ENCODE results near the gene TMEM144. TPM values are rescaled to one million over a fixed set of nuclear protein-coding genes. Genes with fewer than 3 reads are reported as not detected.
A peak's percentile ranks its signal among the peaks of the same experiment; 100 is the strongest.

Gene TMEM144
- total and polyA plus RNA-seq, 4 experiments from 2014 or later, result 0.61 TPM; not detected in 3

GRCh38 chr4:158236304-158237030 is 26.2 kb downstream of the TMEM144 start:
- POLR2A ChIA-PET (ENCODE audit: partially characterized antibody), result no interaction called here
- H3K4me3 Mint-ChIP-seq, result no peak overlapping the region
- intact Hi-C loops (cut with micrococcal nuclease), result no loop called here

GRCh38 chr4:158238575-158238974 is 28.3 kb downstream of the TMEM144 start:
- no peaks in the 10 kb centered on the region for H3K9me3 Mint-ChIP-seq
- H3K36me3 Mint-ChIP-seq, result no peaks in the 10 kb centered on the region
- Histone ChIP-seq H3K4me1 (ENCODE audit: insufficient read depth, low read length) (no peaks in the 10 kb centered on the region), H3K4me3 (ENCODE audit: low read length in 2 of 2) (no peak overlapping the region), H3K27ac (ENCODE audit: low read depth, low read length) (no peak overlapping the region), H3K9me3 (ENCODE audit: control insufficient read depth in 1 of 2, low read length in 2 of 2) (no peaks in the 10 kb centered on the region), H3K27me3 (ENCODE audit: insufficient read depth, low read length) (no peaks in the 10 kb centered on the region), H3K36me3 (ENCODE audit: insufficient read depth, low read length) (no peaks in the 10 kb centered on the region)
- no peak for DNase-seq
- intact Hi-C loops (cut with micrococcal nuclease), result no loop called here
- H3K27me3 Mint-ChIP-seq, result no peaks in the 10 kb centered on the region
- no peak overlapping the region for H3K4me3 Mint-ChIP-seq
- POLR2A ChIA-PET (ENCODE audit: partially characterized antibody), result no interaction called here
- CTCF ChIA-PET (ENCODE audit: partially characterized antibody), result no interaction called here
- no peak overlapping the region for H3K27ac Mint-ChIP-seq
- H3K4me1 Mint-ChIP-seq, result peaks cover 0 to 1% (median 0%) of the 10 kb centered on the region in 4 donors

More at GRCh38 chr4:158236304-158237030, 26.2 kb downstream of the TMEM144 start:
- DNase-seq, result no peak
- Histone ChIP-seq H3K9me3 (ENCODE audit: control insufficient read depth in 1 of 2, low read length in 2 of 2) (no peaks in the 10 kb centered on the region), H3K27ac (ENCODE audit: low read depth, low read length) (no peak overlapping the region), H3K4me3 (ENCODE audit: low read length in 2 of 2) (no peak overlapping the region), H3K4me1 (ENCODE audit: insufficient read depth, low read length) (no peaks in the 10 kb centered on the region), H3K27me3 (ENCODE audit: insufficient read depth, low read length) (no peaks in the 10 kb centered on the region), H3K36me3 (ENCODE audit: insufficient read depth, low read length) (no peaks in the 10 kb centered on the region)
- CTCF ChIA-PET (ENCODE audit: partially characterized antibody), result no interaction called here
- no peak overlapping the region for H3K27ac Mint-ChIP-seq
- no peaks in the 10 kb centered on the region for H3K27me3 Mint-ChIP-seq
- H3K4me1 Mint-ChIP-seq, result peaks cover 0 to 1% (median 0%) of the 10 kb centered on the region in 4 donors
- peaks cover 0 to 2% (median 0%) of the 10 kb centered on the region in 8 donors for H3K9me3 Mint-ChIP-seq
- H3K36me3 Mint-ChIP-seq, result no peaks in the 10 kb centered on the region

GRCh38 chr4:158239196-158239595 is 28.9 kb downstream of the TMEM144 start:
- Mint-ChIP-seq H3K9me3 (peaks cover 0 to 1% (median 0%) of the 10 kb centered on the region in 8 donors), H3K4me1 (peaks cover 0 to 1% (median 0%) of the 10 kb centered on the region in 4 donors), H3K36me3 (no peaks in the 10 kb centered on the region), H3K27ac (no peak overlapping the region), H3K4me3 (no peak overlapping the region), H3K27me3 (no peaks in the 10 kb centered on the region)
- Histone ChIP-seq H3K27me3 (ENCODE audit: insufficient read depth, low read length) (no peaks in the 10 kb centered on the region), H3K36me3 (ENCODE audit: insufficient read depth, low read length) (no peaks in the 10 kb centered on the region), H3K4me3 (ENCODE audit: low read length in 2 of 2) (no peak overlapping the region), H3K9me3 (ENCODE audit: control insufficient read depth in 1 of 2, low read length in 2 of 2) (no peaks in the 10 kb centered on the region), H3K27ac (ENCODE audit: low read depth, low read length) (no peak overlapping the region), H3K4me1 (ENCODE audit: insufficient read depth, low read length) (no peaks in the 10 kb centered on the region)
- ChIA-PET POLR2A (ENCODE audit: partially characterized antibody) (no interaction called here), CTCF (ENCODE audit: partially characterized antibody) (no interaction called here)
- intact Hi-C loops (cut with micrococcal nuclease), result no loop called here
- no peak for DNase-seq

GRCh38 chr4:158243071-158243470 is 32.8 kb downstream of the TMEM144 start:
- no peak overlapping the region for H3K4me3 Mint-ChIP-seq
- H3K27me3 Mint-ChIP-seq, result no peaks in the 10 kb centered on the region
- intact Hi-C loops (cut with micrococcal nuclease), result no loop called here
- no peaks in the 10 kb centered on the region for H3K27me3 ChIP-seq (ENCODE audit: insufficient read depth, low read length)
- no peaks in the 10 kb centered on the region for H3K4me1 ChIP-seq (ENCODE audit: insufficient read depth, low read length)
- ChIA-PET CTCF (ENCODE audit: partially characterized antibody) (no interaction called here), POLR2A (ENCODE audit: partially characterized antibody) (no interaction called here)
- H3K9me3 ChIP-seq (ENCODE audit: control insufficient read depth in 1 of 2, low read length in 2 of 2), result no peaks in the 10 kb centered on the region
- no peak for DNase-seq
- no peak overlapping the region for H3K27ac ChIP-seq (ENCODE audit: low read depth, low read length)
- H3K27ac Mint-ChIP-seq, result no peak overlapping the region
- peaks cover 0 to 1% (median 0%) of the 10 kb centered on the region in 8 donors for H3K9me3 Mint-ChIP-seq
- H3K36me3 ChIP-seq (ENCODE audit: insufficient read depth, low read length), result no peaks in the 10 kb centered on the region
- H3K4me1 Mint-ChIP-seq, result no peaks in the 10 kb centered on the region
- H3K4me3 ChIP-seq (ENCODE audit: low read length in 2 of 2), result no peak overlapping the region
- H3K36me3 Mint-ChIP-seq, result no peaks in the 10 kb centered on the region

GRCh38 chr4:158250321-158250720 is 40.0 kb downstream of the TMEM144 start:
- Mint-ChIP-seq H3K4me1 (peaks cover 0 to 5% (median 0%) of the 10 kb centered on the region in 4 donors), H3K27ac (no peak overlapping the region), H3K9me3 (no peaks in the 10 kb centered on the region), H3K4me3 (no peak overlapping the region), H3K27me3 (peaks cover 3 to 4% of the 10 kb centered on the region in 2 donors), H3K36me3 (no peaks in the 10 kb centered on the region)
- no peak for DNase-seq
- H3K27me3 ChIP-seq (ENCODE audit: insufficient read depth, low read length), result no peaks in the 10 kb centered on the region
- H3K27ac ChIP-seq (ENCODE audit: low read depth, low read length), result no peak overlapping the region
- ChIA-PET POLR2A (ENCODE audit: partially characterized antibody) (no interaction called here), CTCF (ENCODE audit: partially characterized antibody) (no interaction called here)
- no peak overlapping the region for H3K4me3 ChIP-seq (ENCODE audit: low read length in 2 of 2)
- H3K9me3 ChIP-seq (ENCODE audit: control insufficient read depth in 1 of 2, low read length in 2 of 2), result no peaks in the 10 kb centered on the region
- intact Hi-C loops (cut with micrococcal nuclease), result no loop called here
- no peaks in the 10 kb centered on the region for H3K36me3 ChIP-seq (ENCODE audit: insufficient read depth, low read length)
- H3K4me1 ChIP-seq (ENCODE audit: insufficient read depth, low read length), result no peaks in the 10 kb centered on the region

GRCh38 chr4:158253350-158253980 is 43.2 kb downstream of the TMEM144 start:
- intact Hi-C loops (cut with micrococcal nuclease), result loop anchor here (2.0 kb wide), 1 partner anchor 1193 kb away; no protein-coding TSS in a partner anchor
- CTCF ChIA-PET (ENCODE audit: partially characterized antibody), result no interaction called here
- no peaks in the 10 kb centered on the region for H3K36me3 ChIP-seq (ENCODE audit: insufficient read depth, low read length)
- H3K4me3 Mint-ChIP-seq, result no peak overlapping the region
- H3K4me1 ChIP-seq (ENCODE audit: insufficient read depth, low read length), result no peaks in the 10 kb centered on the region
- no peaks in the 10 kb centered on the region for H3K9me3 ChIP-seq (ENCODE audit: control insufficient read depth in 1 of 2, low read length in 2 of 2)
- H3K27ac ChIP-seq (ENCODE audit: low read depth, low read length), result no peak overlapping the region
- peaks cover 0 to 5% (median 0%) of the 10 kb centered on the region in 4 donors for H3K4me1 Mint-ChIP-seq
- no peaks in the 10 kb centered on the region for H3K9me3 Mint-ChIP-seq
- POLR2A ChIA-PET (ENCODE audit: partially characterized antibody), result no interaction called here
- H3K36me3 Mint-ChIP-seq, result no peaks in the 10 kb centered on the region
- DNase-seq, result peak; percentile 15 to 33 (median 25)
- H3K27me3 Mint-ChIP-seq, result peaks cover 3 to 4% of the 10 kb centered on the region in 2 donors
- no peak overlapping the region for H3K27ac Mint-ChIP-seq
- H3K27me3 ChIP-seq (ENCODE audit: insufficient read depth, low read length), result no peaks in the 10 kb centered on the region
- no peak overlapping the region for H3K4me3 ChIP-seq (ENCODE audit: low read length in 2 of 2)

GRCh38 chr4:158254292-158254691 is 44.0 kb downstream of the TMEM144 start:
- Mint-ChIP-seq H3K27me3 (peaks cover 3 to 4% of the 10 kb centered on the region in 2 donors), H3K9me3 (no peaks in the 10 kb centered on the region), H3K4me3 (no peak overlapping the region), H3K4me1 (peaks cover 0 to 5% (median 0%) of the 10 kb centered on the region in 4 donors), H3K27ac (no peak overlapping the region), H3K36me3 (no peaks in the 10 kb centered on the region)
- ChIA-PET CTCF (ENCODE audit: partially characterized antibody) (interaction anchor here (1.4 kb wide), 1 partner anchor 10 kb away, joined by 4 read pairs; no protein-coding TSS in a partner anchor), POLR2A (ENCODE audit: partially characterized antibody) (no interaction called here)
- intact Hi-C loops (cut with micrococcal nuclease), result loop anchor here (2.0 kb wide), 1 partner anchor 371 kb away; no protein-coding TSS in a partner anchor
- no peaks in the 10 kb centered on the region for H3K36me3 ChIP-seq (ENCODE audit: insufficient read depth, low read length)
- H3K4me1 ChIP-seq (ENCODE audit: insufficient read depth, low read length), result no peaks in the 10 kb centered on the region
- no peak overlapping the region for H3K27ac ChIP-seq (ENCODE audit: low read depth, low read length)
- H3K9me3 ChIP-seq (ENCODE audit: control insufficient read depth in 1 of 2, low read length in 2 of 2), result no peaks in the 10 kb centered on the region
- H3K27me3 ChIP-seq (ENCODE audit: insufficient read depth, low read length), result no peaks in the 10 kb centered on the region
- no peak for DNase-seq
- H3K4me3 ChIP-seq (ENCODE audit: low read length in 2 of 2), result no peak overlapping the region

Measured in CD4-positive, alpha-beta memory T cell (primary cell).